HG03469 (cell line): ENCODE data around the gene IFT20.
"Not testable (repeated sequence)": the region's sequence is repeated elsewhere in the genome, so short reads cannot be mapped to it uniquely, and the experiment has no call there.

Experiments
- ATAC-seq: cut with Tn5 transposase; IDR thresholded peaks from one replicate; pipeline ENCODE4 v1.9.1; 2021; ENCODE audit warnings: mild to moderate bottlenecking, moderate library complexity, moderate number of reproducible peaks; ENCODE audit not compliant: unreplicated experiment

Gene IFT20

GRCh38 chr17:28364665-28365363 is 29.5 kb upstream of the IFT20 start, which contains the start of gene SEBOX:
TSS of gene SEBOX (minus strand) at chr17:28365199. CDS start at chr17:28365151, 48 bp downstream.
- ATAC-seq, result no peak

- no peak for ATAC-seq
Measured at GRCh38 chr17:28363776-28364650, 28.7 kb upstream of the IFT20 start.

- ATAC-seq, result no peak
Measured at GRCh38 chr17:28363186-28363585, 27.9 kb upstream of the IFT20 start.

- ATAC-seq, result no peak
Measured at GRCh38 chr17:28357901-28358197, 22.6 kb upstream of the IFT20 start.

- peak; percentile 74 for ATAC-seq
Measured at GRCh38 chr17:28357061-28357900, 22.0 kb upstream of the IFT20 start, which contains the start of gene POLDIP2. TSS of gene POLDIP2 (minus strand) at chr17:28357527. CDS start at chr17:28357448, 79 bp downstream.

GRCh38 chr17:28350271-28350670 is 15.0 kb upstream of the IFT20 start:
- no peak for ATAC-seq

- ATAC-seq, result no peak
Measured at GRCh38 chr17:28348979-28349378, 13.7 kb upstream of the IFT20 start.

GRCh38 chr17:28347261-28347891 is 12.1 kb upstream of the IFT20 start:
- no peak for ATAC-seq

GRCh38 chr17:28346746-28347246 is 11.5 kb upstream of the IFT20 start:
- ATAC-seq, result no peak

- no peak for ATAC-seq
Measured at GRCh38 chr17:28346199-28346580, 10.9 kb upstream of the IFT20 start.

- ATAC-seq, result no peak
Measured at GRCh38 chr17:28345419-28346198, 10.3 kb upstream of the IFT20 start.

GRCh38 chr17:28344435-28344901 is 9.2 kb upstream of the IFT20 start:
- no peak for ATAC-seq

- no peak for ATAC-seq
Measured at GRCh38 chr17:28344011-28344410, 8.7 kb upstream of the IFT20 start.

- no peak for ATAC-seq
Measured at GRCh38 chr17:28343491-28343932, 8.2 kb upstream of the IFT20 start.

- ATAC-seq, result no peak
Measured at GRCh38 chr17:28342313-28342712, 7.0 kb upstream of the IFT20 start.

GRCh38 chr17:28341516-28341915 is 6.2 kb upstream of the IFT20 start:
- no peak for ATAC-seq

- ATAC-seq, result no peak
Measured at GRCh38 chr17:28340374-28340773, 5.1 kb upstream of the IFT20 start.

GRCh38 chr17:28339431-28339830 is 4.2 kb upstream of the IFT20 start:
- ATAC-seq, result no peak

- ATAC-seq, result not testable (repeated sequence)
Measured at GRCh38 chr17:28338769-28339212, 3.5 kb upstream of the IFT20 start.
